Right lobe of liver (tissue), 6 donors: ENCODE data around the gene FAM24A. TPM values are rescaled to one million over a fixed set of nuclear protein-coding genes. Genes with fewer than 3 reads are reported as not detected.
"Not testable (repeated sequence)": the region's sequence is repeated elsewhere in the genome, so short reads cannot be mapped to it uniquely, and the experiment has no call there.

Source experiments
- ATAC-seq, 4 donors: fragments of 200-7000 bp; cut with Tn5 transposase; one replicate each; pipeline ENCODE4 v1.9.1; 2020; ENCODE audit warnings: mild to moderate bottlenecking in 4 of 4, moderate library complexity in 4 of 4
- DNase-seq, 3 donors: peaks; one replicate each; pipeline ENCODE4 v3.0.0-alpha.2; 2020
- H3K27ac ChIP-seq, 3 donors: fragments of 200-600 bp; one replicate each; pipeline ENCODE4 v1.8.0; 2022
- H3K27me3 ChIP-seq, 2 donors: fragments of 200-600 bp; one replicate each; pipeline ENCODE4 v1.8.0; 2022
- H3K36me3 ChIP-seq, 4 donors: fragments of 200-600 bp; sonication (generic) in 1 of 4; one replicate each; pipeline versions ENCODE4 v1.5.1 to v1.8.0; 2017 to 2022; ENCODE audit warnings: control low read depth in 1 of 4
- H3K4me1 ChIP-seq, 4 donors: fragments of 200-600 bp; sonication (generic) in 1 of 4; one replicate each; pipeline versions ENCODE4 v1.5.1 to v1.8.0; 2017 to 2022; ENCODE audit warnings: control low read depth in 1 of 4
- H3K4me3 ChIP-seq, 3 donors: fragments of 200-600 bp; one replicate each; pipeline ENCODE4 v1.8.0; 2022
- H3K9me3 ChIP-seq, 4 donors: fragments of 200-600 bp; sonication (generic) in 1 of 4; one replicate each; pipeline versions ENCODE4 v1.5.1 to v1.8.0; 2017 to 2022; ENCODE audit warnings: control low read depth in 1 of 4
- CTCF ChIP-seq, 4 donors: fragments of 200-600 bp in 3 of 4; fragments of 450-650 bp in 1 of 4; IDR thresholded peaks; one replicate each; pipeline versions ENCODE4 v1.5.1 to v1.8.0; 2016 to 2022; ENCODE audit warnings: antibody characterized with exemption in 4 of 4, mild to moderate bottlenecking in 2 of 4
- POLR2A ChIP-seq: fragments of 450-650 bp; IDR thresholded peaks from one replicate; pipeline ENCODE4 v1.6.1; 2017; ENCODE audit warnings: antibody characterized with exemption, mild to moderate bottlenecking
- WGBS: methylation state at CpG from one replicate; pipeline ENCODE4 v1.1.6; 2018; ENCODE audit warnings: low coverage, low lambda C conversion rate; ENCODE audit not compliant: insufficient coverage; ENCODE audit errors: missing lambda C conversion rate; 5-methylcytosine and 5-hydroxymethylcytosine counted together
- intact Hi-C, 2 donors: fragments of 100-400 bp; cut with DNase I; formaldehyde crosslinking; loops; one replicate each; pipeline versions ENCODE4 v1.11.2 to v1.14.1; 2022
- total RNA-seq, 6 experiments: library from RNA; depleted of rRNA in 2 of 6; stranded (reverse); fragments of >200 nt in 2 of 6; fragmentation: NEBNext Ultra II Directional in 3 of 6; extraction: Animal tissue kit (Norgen Biotek cat#: 25700) in 3 of 6; gene quantifications; one replicate each; pipeline versions ENCODE4 v1.1.0 to v1.2.4, GENCODE V29; 2016 to 2023
- donor health status: DM: no; HTN: yes; CAD: no.
- donor health status: DM: no; HTN: no; CAD: no.
- donor health status: DM: no; HTN: no; CAD: no.
- donor health status: DM: no; HTN: yes; CAD: no.
- donor health status: DM: no; HTN: yes; CAD: no.

Gene FAM24A
- total RNA-seq, 6 experiments from 2014 or later: not detected

- Histone ChIP-seq H3K4me1 (peaks cover 0 to 4% (median 0%) of the 10 kb centered on the region in 4 donors), H3K36me3 (no peaks in the 10 kb centered on the region), H3K27ac (no peak overlapping the region), H3K27me3 (no peaks in the 10 kb centered on the region), H3K4me3 (no peak overlapping the region), H3K9me3 (no peaks in the 10 kb centered on the region)
- 80% methylated on average over 1 of the region's 1 CpG for WGBS
- TF ChIP-seq CTCF (IDR thresholded peaks at IDR 0.05): no peak
- TF ChIP-seq POLR2A: no peak
- no peak for DNase-seq
- ATAC-seq: no peak
- intact Hi-C loops: no loop called here
These were observed 26.2 kb upstream of the FAM24A start for GRCh38 chr10:122884166-122884565.

GRCh38 chr10:122894261-122894944, 16.0 kb upstream of the FAM24A start:
- Histone ChIP-seq H3K9me3 (no peaks in the 10 kb centered on the region), H3K27me3 (no peaks in the 10 kb centered on the region), H3K4me1 (no peaks in the 10 kb centered on the region), H3K27ac (no peak overlapping the region), H3K36me3 (no peaks in the 10 kb centered on the region), H3K4me3 (no peak overlapping the region)
- TF ChIP-seq CTCF (IDR thresholded peaks at IDR 0.05) (no peak), POLR2A (no peak)
- ATAC-seq (no peak), DNase-seq (no peak)
- intact Hi-C loops: no loop called here
- WGBS: 65% methylated on average over 5 of the region's 5 CpGs

GRCh38 chr10:122903861-122904260, 6.5 kb upstream of the FAM24A start:
- ATAC-seq, intact Hi-C loops, H3K27me3 ChIP-seq, H3K36me3 ChIP-seq, H3K4me1 ChIP-seq, H3K9me3 ChIP-seq, H3K4me3 ChIP-seq, H3K27ac ChIP-seq, DNase-seq: not testable (repeated sequence)
- WGBS: 74% methylated on average over 4 of the region's 4 CpGs

DNA sequence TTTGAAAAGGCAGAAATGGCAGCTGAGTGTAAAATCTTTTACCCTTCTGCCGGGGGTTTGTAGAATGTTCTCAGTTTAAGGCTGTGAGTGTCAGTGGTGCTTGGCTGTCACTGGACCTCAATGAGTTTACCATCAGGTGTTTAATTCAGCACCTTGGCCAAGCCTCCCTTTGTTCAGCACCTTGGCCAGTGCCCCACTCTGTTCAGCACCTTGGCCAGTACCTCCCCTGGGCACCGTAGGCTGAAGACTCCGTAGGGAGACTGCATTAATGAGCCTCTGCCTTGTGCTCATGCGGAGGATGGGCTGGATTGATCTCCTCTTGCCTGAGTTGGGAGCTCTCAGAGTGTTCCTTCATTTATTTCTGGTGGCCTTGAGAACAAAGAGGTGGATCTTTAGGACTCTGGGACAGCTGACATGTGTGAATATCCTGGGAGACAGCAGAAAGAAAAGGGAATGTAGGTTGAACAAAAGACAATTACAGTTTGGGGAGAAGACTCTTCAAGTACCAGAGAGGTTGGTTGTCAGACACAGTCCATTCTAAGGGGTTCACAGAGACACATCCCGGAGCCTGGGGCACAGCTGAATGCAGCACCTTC, 1.6 kb downstream of the FAM24A start:
- Histone ChIP-seq H3K36me3 (no peaks in the 10 kb centered on the region), H3K9me3 (no peaks in the 10 kb centered on the region), H3K27ac (no peak overlapping the region), H3K4me3 (no peak overlapping the region), H3K4me1 (no peaks in the 10 kb centered on the region), H3K27me3 (no peaks in the 10 kb centered on the region)
- peak; percentile 36 to 82 (median 69) for ATAC-seq
- intact Hi-C loops: no loop called here
- TF ChIP-seq CTCF (IDR thresholded peaks at IDR 0.05) (no peak), POLR2A (no peak)
- peak in 1 of 3 donors; percentile 43 for DNase-seq
- 19% methylated on average over 5 of the region's 5 CpGs for WGBS

GRCh38 chr10:122915700-122916099, 5.3 kb downstream of the FAM24A start:
- Histone ChIP-seq H3K27me3 (no peaks in the 10 kb centered on the region), H3K27ac (no peak overlapping the region), H3K36me3 (no peaks in the 10 kb centered on the region), H3K4me3 (no peak overlapping the region), H3K4me1 (no peaks in the 10 kb centered on the region), H3K9me3 (no peaks in the 10 kb centered on the region)
- ATAC-seq (no peak), DNase-seq (no peak)
- intact Hi-C loops: no loop called here
- WGBS: no CpG with 5 or more reads among the region's 2 CpGs
- TF ChIP-seq POLR2A: no peak
- TF ChIP-seq CTCF (IDR thresholded peaks at IDR 0.05): no peak
